ENCODE results near the gene LRRC8A. TPM values are rescaled to one million over a fixed set of nuclear protein-coding genes. Genes with fewer than 3 reads are reported as not detected.

The LRRC8A gene
- total and polyA plus RNA-seq, 2 of the 13 experiments (the other 11 are each of a cell fraction or from before 2014, with no cell fraction given): 16.1 to 40.6 TPM

- no peak for TF ChIP-seq CSRNP2 (CRISPR knock-in tag; conservative IDR thresholded peaks at IDR 0.05; ENCODE audit: low read depth)
- no peak for TF ChIP-seq ZNF251 (CRISPR knock-in tag; IDR thresholded peaks at IDR 0.05)
- TF ChIP-seq SKIL (CRISPR knock-in tag; IDR thresholded peaks at IDR 0.05; ENCODE audit: borderline replicate concordance): no peak
- TF ChIP-seq HCFC1 (IDR thresholded peaks at IDR 0.05; ENCODE audit: low read depth, low read length): no peak
- no peak for TF ChIP-seq NONO (IDR thresholded peaks at IDR 0.05)
- no peak for TF ChIP-seq NONO (CRISPR knock-in tag; conservative IDR thresholded peaks at IDR 0.05)
- no peak for TF ChIP-seq SIN3A (IDR thresholded peaks at IDR 0.05; ENCODE audit: borderline replicate concordance, low read depth, low read length)
- no peak for TF ChIP-seq DZIP1 (CRISPR knock-in tag; IDR thresholded peaks at IDR 0.05)
- no peak for TF ChIP-seq ZNF136 (CRISPR knock-in tag; IDR thresholded peaks at IDR 0.05; ENCODE audit: low read depth)
- no peak for TF ChIP-seq TAF1 (CRISPR knock-in tag; IDR thresholded peaks at IDR 0.05)
- no peak for TF ChIP-seq GMEB1 (CRISPR knock-in tag; IDR thresholded peaks at IDR 0.05; ENCODE audit: borderline replicate concordance)
- no peak for TF ChIP-seq RFX1 (IDR thresholded peaks at IDR 0.05)
- no peak for TF ChIP-seq RORA (CRISPR knock-in tag; IDR thresholded peaks at IDR 0.05)
- no peak for TF ChIP-seq BRF2 (CRISPR knock-in tag; IDR thresholded peaks at IDR 0.05)
- no peak for TF ChIP-seq SRSF4 (IDR thresholded peaks at IDR 0.05; ENCODE audit: low read depth, low read length, poor library complexity, severe bottlenecking)
- no peak for TF ChIP-seq TBX2 (CRISPR knock-in tag; IDR thresholded peaks at IDR 0.05; ENCODE audit: borderline replicate concordance)
- no peak for TF ChIP-seq NPAS2 (CRISPR knock-in tag; IDR thresholded peaks at IDR 0.05; ENCODE audit: borderline replicate concordance)
- TF ChIP-seq ZNF264 (CRISPR knock-in tag; IDR thresholded peaks at IDR 0.05): no peak
- TF ChIP-seq ZNF329 (CRISPR knock-in tag; IDR thresholded peaks at IDR 0.05; ENCODE audit: low read depth): no peak
- TF ChIP-seq ZNF598 (CRISPR knock-in tag; IDR thresholded peaks at IDR 0.05; ENCODE audit: borderline replicate concordance): no peak
- TF ChIP-seq ZNF558 (CRISPR knock-in tag; IDR thresholded peaks at IDR 0.05; ENCODE audit: borderline replicate concordance): no peak; the same call in 1 of the 2 replicates
- no peak for TF ChIP-seq ARID2 (CRISPR knock-in tag; IDR thresholded peaks at IDR 0.05; ENCODE audit: borderline replicate concordance)
- no peak for TF ChIP-seq ZNF674 (CRISPR knock-in tag; IDR thresholded peaks at IDR 0.05; ENCODE audit: low read depth)
Measured at GRCh38 chr9:128947277-128947526, 65.3 kb downstream of the LRRC8A start (continued).
